MM.1S (cell line): Measurements from ENCODE around the gene VGLL3.

Experiments
- CTCF ChIP-seq: fragments of 300-600 bp; sonication (generic); IDR thresholded peaks from 2 replicates; pipeline ENCODE4 v1.5.1; 2016; ENCODE audit warnings: antibody characterized with exemption, low read length, mixed read lengths
- EZH2 ChIP-seq: fragments of 300-600 bp; sonication (generic); optimal IDR thresholded peaks from 2 replicates; pipeline ENCODE3; 2017; ENCODE audit warnings: low read depth, mild to moderate bottlenecking, antibody characterized with exemption, low read length, mixed read lengths
- EZH2phosphoT487 ChIP-seq: fragments of 300-600 bp; sonication (generic); IDR thresholded peaks from 2 replicates; pipeline ENCODE4 v1.6.1; 2018; ENCODE audit warnings: antibody characterized with exemption, low read length

GRCh38 chr3:86987421-86987715 lies 3.6 kb downstream of the VGLL3 start:
- TF ChIP-seq CTCF = no peak
- no peak for TF ChIP-seq EZH2
- TF ChIP-seq EZH2phosphoT487 = no peak
